ENCODE measurements around the gene PDGFC.

The PDGFC gene

DNA sequence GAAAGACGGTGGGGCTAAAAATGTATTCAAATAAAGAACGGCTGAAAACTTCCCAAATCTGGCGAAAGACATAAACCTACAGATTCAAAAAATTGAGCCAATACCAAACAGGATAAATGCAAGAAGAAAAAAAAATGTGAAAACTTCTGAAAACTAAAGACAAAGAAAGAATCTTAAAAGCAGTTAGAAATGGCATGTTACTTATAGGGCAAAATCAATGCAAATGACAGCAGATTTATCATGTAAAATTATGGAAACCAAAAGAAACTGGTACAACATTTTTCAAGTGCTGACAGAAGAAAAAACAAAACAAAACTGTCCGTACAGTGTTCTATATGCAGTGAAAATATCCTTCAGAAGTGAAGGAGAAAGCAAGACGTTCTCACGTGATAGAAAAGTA lies 239.0 kb downstream of the PDGFC start:
- DNase-seq = peak; percentile 55

DNA sequence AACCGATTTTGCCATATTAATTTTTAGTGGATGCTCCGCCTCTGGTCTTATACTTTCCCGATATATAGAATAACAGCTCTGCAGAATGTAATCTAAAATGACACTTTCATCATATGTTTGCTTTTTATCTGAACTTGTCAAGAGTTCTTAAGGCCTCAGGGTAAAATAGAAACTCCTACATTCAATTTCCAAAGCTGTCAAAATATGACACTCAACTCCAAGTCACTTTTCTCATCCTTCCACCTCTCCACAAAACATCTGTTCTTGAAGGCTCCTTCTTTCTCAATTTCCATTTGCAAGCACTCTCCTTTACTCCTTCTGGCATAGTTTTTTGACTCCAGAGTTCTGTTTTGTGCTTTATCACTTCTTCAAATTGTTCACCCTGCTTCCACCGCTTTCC lies 242.2 kb downstream of the PDGFC start:
- no peak for DNase-seq

GRCh38 chr4:156725257-156725656 lies 246.3 kb downstream of the PDGFC start:
- no peak for DNase-seq

DNA sequence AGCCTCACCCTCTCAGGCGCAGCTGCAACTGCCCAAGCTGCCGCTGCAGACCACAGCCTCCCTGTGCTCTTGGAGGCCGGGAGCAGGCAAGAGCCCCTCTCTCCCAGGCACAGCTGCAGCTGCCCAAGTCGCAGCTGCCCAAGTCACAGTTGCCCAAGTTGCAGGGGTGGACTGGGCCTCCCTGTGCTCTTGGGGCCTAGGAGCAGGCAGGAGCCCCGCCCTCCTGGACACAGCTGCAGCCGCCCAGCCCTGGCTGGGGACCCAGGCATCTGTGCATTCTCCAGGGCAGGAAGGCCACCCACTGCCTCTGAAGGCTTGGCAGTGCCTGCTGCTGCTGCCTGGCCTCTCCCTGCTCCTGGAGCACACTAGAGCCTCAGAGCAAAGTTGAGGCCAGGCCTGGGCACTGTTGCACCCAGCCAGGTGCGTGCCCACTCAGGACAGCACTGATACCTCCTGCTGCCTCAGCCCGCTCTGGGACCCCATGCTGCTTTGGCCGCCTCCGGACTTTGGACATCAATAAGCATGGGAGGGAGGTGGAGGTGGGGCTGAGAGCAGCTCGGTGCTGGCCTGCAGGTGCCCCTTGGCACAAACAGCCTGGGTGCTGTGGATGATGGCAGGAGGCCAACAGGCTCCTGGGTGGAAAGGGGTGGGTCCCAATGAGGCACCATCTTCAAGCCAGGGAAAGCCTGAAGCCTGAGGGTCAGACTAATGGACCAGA lies 247.5 kb downstream of the PDGFC start:
- DNase-seq = no peak

GRCh38 chr4:156718226-156718625 lies 253.4 kb downstream of the PDGFC start:
- no peak for DNase-seq

DNA sequence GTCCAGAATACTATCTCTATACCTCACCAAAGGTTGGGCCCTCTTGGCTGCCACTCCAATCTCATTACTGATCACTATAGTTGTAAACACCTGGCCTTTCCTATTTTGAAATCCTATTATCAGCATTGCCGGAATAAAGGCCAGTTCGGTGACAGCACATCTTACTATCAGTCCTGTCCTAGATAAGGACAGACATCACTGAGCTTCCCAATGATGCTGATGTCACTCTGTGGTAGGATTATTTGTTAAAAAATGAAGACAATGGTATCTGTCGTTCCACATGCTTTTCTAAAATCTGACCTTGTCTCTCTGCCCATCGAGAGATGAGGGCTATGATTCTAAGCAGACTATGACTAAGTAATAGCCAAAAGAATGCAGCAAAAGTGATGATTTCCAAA lies 260.4 kb downstream of the PDGFC start:
- no peak for DNase-seq

Data from OCI-M1 (cell line).